ENCODE measurements around the gene SMAD3.

The SMAD3 gene

GRCh38 chr15:67096546-67097294, 31.3 kb downstream of the SMAD3 start:
- no peak for DNase-seq (ENCODE audit: low spot score)

- DNase-seq (ENCODE audit: low spot score) = no peak
Observed at GRCh38 chr15:67097424-67097823, 32.0 kb downstream of the SMAD3 start.

- no peak for DNase-seq (ENCODE audit: low spot score)
Observed at GRCh38 chr15:67097930-67098740, 32.7 kb downstream of the SMAD3 start.

GRCh38 chr15:67098768-67099282, 33.4 kb downstream of the SMAD3 start:
- no peak for DNase-seq (ENCODE audit: low spot score)

GRCh38 chr15:67100124-67100791, 34.9 kb downstream of the SMAD3 start:
- DNase-seq (ENCODE audit: low spot score) = no peak

- DNase-seq (ENCODE audit: low spot score) = no peak
Observed at GRCh38 chr15:67100801-67101581, 35.6 kb downstream of the SMAD3 start.

GRCh38 chr15:67101911-67102598, 36.7 kb downstream of the SMAD3 start:
- no peak for DNase-seq (ENCODE audit: low spot score)

GRCh38 chr15:67102599-67102929, 37.2 kb downstream of the SMAD3 start:
- DNase-seq (ENCODE audit: low spot score) = no peak

GRCh38 chr15:67103021-67103420, 37.6 kb downstream of the SMAD3 start:
- no peak for DNase-seq (ENCODE audit: low spot score)

- no peak for DNase-seq (ENCODE audit: low spot score)
Observed at GRCh38 chr15:67103432-67103831, 38.0 kb downstream of the SMAD3 start.

GRCh38 chr15:67103869-67104268, 38.5 kb downstream of the SMAD3 start:
- no peak for DNase-seq (ENCODE audit: low spot score)

GRCh38 chr15:67104510-67104909, 39.1 kb downstream of the SMAD3 start:
- no peak for DNase-seq (ENCODE audit: low spot score)

- no peak for DNase-seq (ENCODE audit: low spot score)
Observed at GRCh38 chr15:67105065-67105951, 39.9 kb downstream of the SMAD3 start.

- no peak for DNase-seq (ENCODE audit: low spot score)
Observed at GRCh38 chr15:67105991-67106763, 40.8 kb downstream of the SMAD3 start.

GRCh38 chr15:67106764-67107013, 41.3 kb downstream of the SMAD3 start:
- DNase-seq (ENCODE audit: low spot score) = no peak

GRCh38 chr15:67107014-67107812, 41.8 kb downstream of the SMAD3 start:
- DNase-seq (ENCODE audit: low spot score) = no peak

- no peak for DNase-seq (ENCODE audit: low spot score)
Observed at GRCh38 chr15:67108122-67108961, 42.9 kb downstream of the SMAD3 start.

Data from putamen (tissue), 1 donor.